ENCODE measurements around the gene PLEKHG1. TPM values are rescaled to one million over a fixed set of nuclear protein-coding genes. Genes with fewer than 3 reads are reported as not detected.

Gene PLEKHG1
- total and polyA plus RNA-seq, 12 donors, result 2.1 to 14.5 (median 7.6) TPM

GRCh38 chr6:150598858-150599198, 857 bp upstream of the PLEKHG1 start:
- WGBS, 4 donors, result 80 to 86% (median 83%) methylated on average over 3 of the region's 3 CpGs
- H3K27ac ChIP-seq, result no peak overlapping the region

GRCh38 chr6:150600010-150600300, 270 bp downstream of the PLEKHG1 start:
- Histone ChIP-seq H3K4me1 (replicated peaks in 1 of 2) (peaks cover 6 to 12% of the 10 kb centered on the region in 2 donors), H3K36me3 (replicated peaks in 1 of 2) (no peaks in the 10 kb centered on the region), H3K27ac (peak overlapping the region in 3 of 5 donors; percentile 37 to 84 (median 52)), H3K9me3 (replicated peaks in 1 of 3) (no peaks in the 10 kb centered on the region), H3K27me3 (peaks cover 12% of the 10 kb centered on the region), H3K4me3 (peak overlapping the region in 2 of 4 donors; percentile 33 to 83)
- DNase-seq, result no peak
- intact Hi-C loops (cut with DNase I), result no loop called here
- TF ChIP-seq CTCF (IDR thresholded peaks at IDR 0.05) (no peak), POLR2A (IDR thresholded peaks at IDR 0.05) (no peak)
- 0 to 10% (median 1%) methylated on average over 2 to 38 of the region's 38 CpGs for WGBS, 4 donors

More at GRCh38 chr6:150598858-150599198, 857 bp upstream of the PLEKHG1 start:
- Histone ChIP-seq H3K4me1 (replicated peaks in 1 of 2) (peaks cover 6 to 12% of the 10 kb centered on the region in 2 donors), H3K9me3 (replicated peaks in 1 of 3) (no peaks in the 10 kb centered on the region), H3K4me3 (no peak overlapping the region), H3K36me3 (replicated peaks in 1 of 2) (no peaks in the 10 kb centered on the region), H3K27me3 (peaks cover 12% of the 10 kb centered on the region)
- no peak for DNase-seq
- no peak for TF ChIP-seq CTCF (IDR thresholded peaks at IDR 0.05)
- no peak for TF ChIP-seq POLR2A (IDR thresholded peaks at IDR 0.05)
- intact Hi-C loops (cut with DNase I), result no loop called here

DNA sequence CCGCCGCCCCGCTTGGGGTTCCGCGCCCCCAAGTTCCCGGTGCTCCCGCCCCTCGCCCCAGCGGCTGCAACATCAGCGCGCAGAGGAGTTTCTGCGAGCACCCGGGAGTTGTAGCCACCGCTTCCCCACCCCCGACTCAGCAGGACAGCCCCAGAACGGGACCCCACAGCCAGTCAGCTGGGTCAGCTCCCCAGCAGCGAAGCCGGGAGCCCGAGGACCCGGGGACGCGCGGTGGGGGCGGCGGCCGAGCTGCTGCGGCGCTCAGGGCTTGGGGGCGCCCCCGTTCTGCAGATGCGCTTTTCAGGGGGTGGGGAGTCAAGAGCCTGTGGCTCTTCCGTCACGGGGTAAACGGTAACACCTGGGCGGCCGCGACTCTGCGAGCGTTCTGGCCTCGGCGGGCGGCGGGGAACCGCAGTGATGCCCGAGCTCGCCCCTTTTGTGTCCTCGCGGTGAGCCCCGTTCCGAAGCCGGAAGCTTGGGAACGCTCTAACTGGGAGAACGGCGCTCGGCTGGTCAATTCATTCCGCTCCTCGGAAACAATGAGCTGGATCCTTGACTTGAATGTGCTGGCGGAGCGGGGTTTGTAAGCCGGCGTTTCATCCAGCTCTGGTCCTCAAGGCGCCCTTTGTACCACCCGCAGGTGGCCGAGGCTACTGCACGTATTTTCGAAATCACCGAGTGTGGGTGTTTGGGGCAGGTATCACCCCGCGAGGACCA, 774 bp downstream of the PLEKHG1 start:
- intact Hi-C loops (cut with DNase I), result no loop called here

DNA sequence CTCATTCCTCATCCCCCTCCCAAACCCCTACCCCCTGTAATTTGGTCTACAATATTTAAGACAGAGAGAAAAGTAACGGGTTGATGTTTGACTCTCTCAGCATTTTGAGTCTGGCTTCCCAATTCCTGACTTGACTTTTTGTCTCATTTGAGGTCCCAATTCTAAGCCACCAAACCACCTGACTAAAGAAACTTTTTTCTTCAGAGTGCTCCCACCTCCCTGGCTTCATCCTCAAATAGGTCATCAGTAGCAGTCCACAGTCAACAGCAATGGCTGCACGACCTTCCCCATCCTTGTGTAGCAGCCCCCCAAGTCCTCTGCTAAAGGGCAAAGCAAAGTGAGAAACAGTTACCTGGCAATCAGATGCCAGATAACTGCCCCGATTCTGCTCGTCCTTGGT, 1.8 kb downstream of the PLEKHG1 start:
- TF ChIP-seq CTCF (IDR thresholded peaks at IDR 0.05), result no peak
- TF ChIP-seq POLR2A (IDR thresholded peaks at IDR 0.05), result no peak
- no peaks in the 10 kb centered on the region for H3K36me3 ChIP-seq (replicated peaks in 1 of 2)
- H3K27ac ChIP-seq, result no peak overlapping the region
- no peak overlapping the region for H3K4me3 ChIP-seq
- H3K9me3 ChIP-seq (replicated peaks in 1 of 3), result no peaks in the 10 kb centered on the region
- peaks cover 12% of the 10 kb centered on the region for H3K27me3 ChIP-seq
- 66 to 74% (median 70%) methylated on average over 4 of the region's 4 CpGs for WGBS, 4 donors
- DNase-seq, result no peak
- H3K4me1 ChIP-seq (replicated peaks in 1 of 2), result peaks cover 6 to 12% of the 10 kb centered on the region in 2 donors
- intact Hi-C loops (cut with DNase I), result no loop called here

More for the DNA sequence above, 774 bp downstream of the PLEKHG1 start:
- Histone ChIP-seq H3K4me3 (peak overlapping the region in 2 of 4 donors; percentile 33 to 83), H3K4me1 (replicated peaks in 1 of 2) (peaks cover 6 to 12% of the 10 kb centered on the region in 2 donors), H3K27me3 (peaks cover 12% of the 10 kb centered on the region), H3K36me3 (replicated peaks in 1 of 2) (no peaks in the 10 kb centered on the region), H3K27ac (peak overlapping the region in 3 of 5 donors; percentile 37 to 84 (median 52)), H3K9me3 (replicated peaks in 1 of 3) (no peaks in the 10 kb centered on the region)
- peak; percentile 34 to 75 (median 55) for DNase-seq
- WGBS, 4 donors, result 0 to 3% (median 0%) methylated on average over 16 to 69 of the region's 69 CpGs
- TF ChIP-seq POLR2A (IDR thresholded peaks at IDR 0.05), result no peak
- peak in 5 of 6 experiments; percentile 5 to 48 (median 41) for TF ChIP-seq CTCF (IDR thresholded peaks at IDR 0.05)
